ENCODE results near the gene SLC27A4.

The SLC27A4 gene

DNA sequence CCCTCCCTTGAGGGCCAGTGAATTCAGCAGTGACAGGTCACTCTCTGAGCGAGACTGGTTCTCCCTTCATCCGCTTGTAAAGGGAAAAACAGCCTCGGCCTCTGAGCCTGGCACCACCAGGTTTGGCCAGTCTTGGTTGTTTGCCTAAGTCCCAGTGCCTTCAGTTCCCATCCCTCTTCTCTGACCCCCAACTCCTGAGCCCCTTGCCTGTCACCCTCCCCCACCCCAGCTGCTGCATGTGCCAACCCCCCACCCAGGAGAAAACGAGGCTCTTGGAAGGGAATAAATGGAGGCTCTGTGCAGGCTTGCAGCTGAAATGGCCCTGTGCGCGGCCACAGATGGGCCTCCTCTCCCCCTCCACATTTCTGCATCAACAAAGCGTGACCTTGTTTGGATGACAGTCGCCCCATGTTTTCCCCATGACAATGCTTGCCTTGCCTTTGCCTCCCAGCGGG is 33.9 kb downstream of the SLC27A4 start:
- no peak for DNase-seq (ENCODE audit: extremely low spot score)
- CTCF ChIA-PET = no interaction called here

DNA sequence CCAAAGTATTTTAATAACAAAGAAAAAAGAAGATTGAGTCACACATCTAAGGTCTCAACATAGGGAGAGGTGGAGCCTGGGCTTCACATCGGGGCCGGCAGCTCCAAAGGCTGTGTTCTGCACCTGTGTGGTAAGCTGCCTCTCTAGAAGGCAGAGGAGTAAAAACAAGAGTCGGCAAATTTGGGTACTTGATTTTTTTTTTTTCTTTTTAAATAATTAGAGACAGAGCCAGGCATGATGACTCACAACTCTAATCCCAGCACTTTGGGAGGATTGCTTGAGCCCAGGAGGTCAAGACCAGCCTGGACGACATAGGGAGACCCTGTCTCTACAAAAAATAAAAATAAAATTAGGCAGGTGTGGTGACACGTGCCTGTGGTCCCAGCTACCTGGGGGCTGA is 35.5 kb downstream of the SLC27A4 start:
- no peak for DNase-seq (ENCODE audit: extremely low spot score)
- TF ChIP-seq LEF1 (IDR thresholded peaks at IDR 0.05; ENCODE audit: borderline replicate concordance) = no peak
- no peak for TF ChIP-seq NFRKB (IDR thresholded peaks at IDR 0.05)
- CTCF ChIA-PET = no interaction called here
- POLR2A ChIA-PET = no interaction called here

More for the DNA sequence above, 33.9 kb downstream of the SLC27A4 start:
- POLR2A ChIA-PET = no interaction called here
- TF ChIP-seq FOXM1 (IDR thresholded peaks at IDR 0.05; ENCODE audit: borderline replicate concordance) = no peak
- no peak for TF ChIP-seq HDGF (IDR thresholded peaks at IDR 0.05; ENCODE audit: borderline replicate concordance)
- no peak for TF ChIP-seq BHLHE40 (IDR thresholded peaks at IDR 0.05; ENCODE audit: borderline replicate concordance)
- TF ChIP-seq TARDBP (IDR thresholded peaks at IDR 0.05) = no peak
- no peak for TF ChIP-seq FOXA1 (IDR thresholded peaks at IDR 0.05)
- no peak for TF ChIP-seq SUZ12 (IDR thresholded peaks at IDR 0.05)
- TF ChIP-seq LEF1 (IDR thresholded peaks at IDR 0.05; ENCODE audit: borderline replicate concordance) = no peak
- TF ChIP-seq FOXK2 (IDR thresholded peaks at IDR 0.05) = no peak
- no peak for TF ChIP-seq L3MBTL2 (conservative IDR thresholded peaks at IDR 0.05)
- TF ChIP-seq ZNF384 (IDR thresholded peaks at IDR 0.05) = no peak
- TF ChIP-seq, protein P1, sequence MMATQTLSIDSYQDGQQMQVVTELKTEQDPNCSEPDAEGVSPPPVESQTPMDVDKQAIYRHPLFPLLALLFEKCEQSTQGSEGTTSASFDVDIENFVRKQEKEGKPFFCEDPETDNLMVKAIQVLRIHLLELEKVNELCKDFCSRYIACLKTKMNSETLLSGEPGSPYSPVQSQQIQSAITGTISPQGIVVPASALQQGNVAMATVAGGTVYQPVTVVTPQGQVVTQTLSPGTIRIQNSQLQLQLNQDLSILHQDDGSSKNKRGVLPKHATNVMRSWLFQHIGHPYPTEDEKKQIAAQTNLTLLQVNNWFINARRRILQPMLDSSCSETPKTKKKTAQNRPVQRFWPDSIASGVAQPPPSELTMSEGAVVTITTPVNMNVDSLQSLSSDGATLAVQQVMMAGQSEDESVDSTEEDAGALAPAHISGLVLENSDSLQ (IDR thresholded peaks at IDR 0.05) = no peak
- no peak for TF ChIP-seq NFRKB (IDR thresholded peaks at IDR 0.05)
- TF ChIP-seq SP1 (IDR thresholded peaks at IDR 0.05) = no peak
- TF ChIP-seq CTBP1 (IDR thresholded peaks at IDR 0.05; ENCODE audit: borderline replicate concordance) = no peak
- no peak for TF ChIP-seq ARNT (IDR thresholded peaks at IDR 0.05)
- TF ChIP-seq ELF4 (IDR thresholded peaks at IDR 0.05) = no peak

DNA sequence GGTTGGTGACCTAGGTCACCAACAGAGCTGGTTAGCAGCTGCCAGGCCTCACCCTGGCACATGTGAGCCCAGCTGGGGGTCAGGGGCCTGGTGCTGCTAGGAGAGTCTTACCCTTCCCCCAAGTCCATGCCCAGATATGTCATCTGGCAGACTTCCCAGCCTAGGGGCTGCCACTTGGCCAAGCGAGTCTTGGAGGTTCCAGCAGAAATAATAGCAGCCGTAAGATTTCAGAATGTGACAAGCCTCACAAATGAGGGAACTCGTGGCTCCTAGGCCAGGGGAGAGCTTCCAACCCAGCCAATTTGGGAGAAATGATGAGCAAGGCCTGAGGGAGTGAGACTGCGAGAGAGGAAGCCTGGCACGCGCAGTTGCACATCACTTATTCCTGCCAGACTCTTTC is 41.9 kb downstream of the SLC27A4 start:
- CTCF ChIA-PET = no interaction called here
- no peak for TF ChIP-seq SP1 (IDR thresholded peaks at IDR 0.05)
- no peak for TF ChIP-seq ZNF384 (IDR thresholded peaks at IDR 0.05)

DNA sequence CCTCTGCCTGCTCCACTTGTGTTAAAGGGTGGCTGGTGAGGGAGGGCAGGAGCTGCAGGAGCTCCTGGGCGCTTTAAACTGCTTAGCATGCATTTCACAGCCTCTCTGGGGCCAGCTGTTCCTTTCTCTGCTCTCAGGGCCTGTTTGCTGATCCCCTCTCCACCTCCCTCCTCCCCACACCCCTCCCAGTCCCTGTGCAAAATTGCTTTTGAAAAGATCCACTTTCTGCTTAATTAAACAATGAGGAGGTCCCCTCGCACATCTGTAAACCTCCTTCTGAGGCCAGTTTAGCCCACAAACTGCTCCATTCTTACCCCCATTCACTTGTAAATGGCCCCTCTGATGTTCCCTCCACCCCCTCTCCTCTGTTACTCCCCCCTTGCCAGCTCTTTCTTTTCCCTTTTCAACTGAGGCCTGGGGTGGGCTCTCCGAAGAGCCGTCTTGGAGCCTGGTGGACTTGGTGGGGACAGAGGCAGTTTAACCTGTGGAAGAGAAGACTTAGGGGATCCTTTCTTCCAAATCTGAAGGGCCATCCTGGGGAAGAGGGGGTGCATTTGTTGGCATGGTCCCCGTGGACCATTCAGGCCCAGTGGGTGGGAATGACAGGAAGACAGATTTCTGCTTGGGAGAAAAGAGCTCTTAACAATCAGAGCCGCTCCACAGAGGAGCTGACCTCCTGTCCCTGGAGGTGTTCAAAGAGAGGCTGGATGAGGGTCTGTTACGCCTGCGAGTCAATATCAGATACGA is 42.9 kb downstream of the SLC27A4 start:
- CTCF ChIA-PET = no interaction called here
- POLR2A ChIA-PET = interaction anchor here (3.5 kb wide), 1 partner anchor 12 kb away, joined by 16 read pairs; the partner anchor contains the start of gene URM1
- TF ChIP-seq BHLHE40 (IDR thresholded peaks at IDR 0.05; ENCODE audit: borderline replicate concordance) = no peak
- TF ChIP-seq ARNT (IDR thresholded peaks at IDR 0.05) = no peak
- no peak for TF ChIP-seq SP1 (IDR thresholded peaks at IDR 0.05)
- no peak for TF ChIP-seq FOXK2 (IDR thresholded peaks at IDR 0.05)
- TF ChIP-seq CTBP1 (IDR thresholded peaks at IDR 0.05; ENCODE audit: borderline replicate concordance) = no peak
- no peak for TF ChIP-seq L3MBTL2 (conservative IDR thresholded peaks at IDR 0.05)
- TF ChIP-seq LEF1 (IDR thresholded peaks at IDR 0.05; ENCODE audit: borderline replicate concordance) = no peak
- TF ChIP-seq, protein P1 (IDR thresholded peaks at IDR 0.05) = no peak
- no peak for TF ChIP-seq FOXA1 (IDR thresholded peaks at IDR 0.05)
- TF ChIP-seq FOXM1 (IDR thresholded peaks at IDR 0.05; ENCODE audit: borderline replicate concordance) = no peak
- no peak for TF ChIP-seq ELF4 (IDR thresholded peaks at IDR 0.05)
- no peak for DNase-seq (ENCODE audit: extremely low spot score)

More for the DNA sequence above, 41.9 kb downstream of the SLC27A4 start:
- POLR2A ChIA-PET = interaction anchor here (3.5 kb wide), 1 partner anchor 11 kb away, joined by 16 read pairs; the partner anchor contains the start of gene URM1
- no peak for DNase-seq (ENCODE audit: extremely low spot score)

DNA sequence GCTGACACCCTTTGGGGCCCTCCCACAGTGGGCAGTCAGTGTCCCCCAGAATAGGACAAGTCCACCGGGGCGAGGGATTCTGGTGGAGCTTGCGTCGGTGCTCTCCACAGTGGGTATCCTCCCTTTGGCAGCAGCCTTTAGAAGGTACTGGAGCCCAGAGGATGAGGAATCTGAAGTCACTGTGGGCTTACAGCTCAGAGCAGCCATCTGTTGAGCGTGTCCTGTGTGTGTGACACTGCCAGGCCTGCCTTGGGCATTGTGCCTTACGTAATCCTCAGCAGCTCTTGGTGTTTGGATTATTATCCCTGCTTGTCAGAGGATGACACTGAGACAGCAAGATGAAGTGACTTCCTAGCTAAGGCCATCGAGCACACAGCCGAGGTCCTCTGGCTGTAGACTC is 43.5 kb downstream of the SLC27A4 start:
- DNase-seq (ENCODE audit: extremely low spot score) = no peak
- CTCF ChIA-PET = no interaction called here
- TF ChIP-seq CTBP1 (IDR thresholded peaks at IDR 0.05; ENCODE audit: borderline replicate concordance) (no peak), ARNT (IDR thresholded peaks at IDR 0.05) (no peak), L3MBTL2 (conservative IDR thresholded peaks at IDR 0.05) (no peak), SUZ12 (IDR thresholded peaks at IDR 0.05) (no peak), FOXK2 (IDR thresholded peaks at IDR 0.05) (no peak), ELF4 (IDR thresholded peaks at IDR 0.05) (no peak), FOXM1 (IDR thresholded peaks at IDR 0.05; ENCODE audit: borderline replicate concordance) (no peak), TARDBP (IDR thresholded peaks at IDR 0.05) (no peak), SP1 (IDR thresholded peaks at IDR 0.05) (no peak), LEF1 (IDR thresholded peaks at IDR 0.05; ENCODE audit: borderline replicate concordance) (no peak), ZNF384 (IDR thresholded peaks at IDR 0.05) (no peak), NFRKB (IDR thresholded peaks at IDR 0.05) (no peak), HDGF (IDR thresholded peaks at IDR 0.05; ENCODE audit: borderline replicate concordance) (no peak), BHLHE40 (IDR thresholded peaks at IDR 0.05; ENCODE audit: borderline replicate concordance) (no peak)
- TF ChIP-seq, protein P1 (IDR thresholded peaks at IDR 0.05) = no peak
- POLR2A ChIA-PET = interaction anchor here (3.5 kb wide), 1 partner anchor 13 kb away, joined by 16 read pairs; the partner anchor contains the start of gene URM1

DNA sequence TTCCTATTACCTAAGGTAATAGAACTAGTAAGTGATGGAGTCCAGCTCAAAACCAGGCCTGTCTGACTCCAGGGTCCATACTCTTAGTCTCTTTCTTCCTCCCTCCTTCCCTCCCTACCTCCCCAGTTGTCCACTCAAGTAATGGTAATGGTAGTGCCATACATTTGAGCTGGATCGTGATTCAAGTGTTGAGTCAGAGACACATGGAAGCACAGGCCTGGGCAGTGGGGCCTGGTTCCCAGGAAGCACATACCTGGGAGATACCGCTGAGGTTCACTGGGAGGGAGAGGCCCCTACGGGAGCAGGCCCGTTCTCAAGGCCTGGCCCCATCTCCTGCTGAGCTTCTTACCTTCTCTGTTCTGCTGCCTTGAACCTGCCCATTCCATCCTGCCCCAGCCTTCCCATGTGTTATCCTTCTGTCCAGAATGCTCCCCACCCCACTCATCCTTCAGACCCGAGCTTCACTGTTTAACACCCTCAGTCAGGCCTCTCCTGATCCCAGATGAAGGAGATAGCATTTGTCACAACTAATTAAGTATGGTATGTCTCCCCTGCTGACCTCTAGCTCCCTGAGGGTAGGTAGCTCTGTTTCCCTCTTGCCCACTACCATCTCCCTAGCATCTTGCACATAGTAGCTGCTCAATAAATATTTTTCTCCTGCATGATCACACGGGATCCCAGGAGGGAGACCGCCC is 44.6 kb downstream of the SLC27A4 start:
- no peak for DNase-seq (ENCODE audit: extremely low spot score)
- ChIA-PET POLR2A (interaction anchor here (3.5 kb wide), 1 partner anchor 14 kb away, joined by 16 read pairs; the partner anchor contains the start of gene URM1), CTCF (no interaction called here)
- TF ChIP-seq SP1 (IDR thresholded peaks at IDR 0.05) = no peak
- TF ChIP-seq NFRKB (IDR thresholded peaks at IDR 0.05) = no peak
- TF ChIP-seq ARNT (IDR thresholded peaks at IDR 0.05) = no peak
- no peak for TF ChIP-seq FOXK2 (IDR thresholded peaks at IDR 0.05)
- no peak for TF ChIP-seq L3MBTL2 (conservative IDR thresholded peaks at IDR 0.05)
- TF ChIP-seq FOXM1 (IDR thresholded peaks at IDR 0.05; ENCODE audit: borderline replicate concordance) = no peak
- no peak for TF ChIP-seq FOXA1 (IDR thresholded peaks at IDR 0.05)
- TF ChIP-seq, protein P1 (IDR thresholded peaks at IDR 0.05) = no peak
- no peak for TF ChIP-seq LEF1 (IDR thresholded peaks at IDR 0.05; ENCODE audit: borderline replicate concordance)
- TF ChIP-seq ELF4 (IDR thresholded peaks at IDR 0.05) = no peak
- no peak for TF ChIP-seq TARDBP (IDR thresholded peaks at IDR 0.05)
- no peak for TF ChIP-seq SUZ12 (IDR thresholded peaks at IDR 0.05)
- TF ChIP-seq CTBP1 (IDR thresholded peaks at IDR 0.05; ENCODE audit: borderline replicate concordance) = no peak
- no peak for TF ChIP-seq ZNF384 (IDR thresholded peaks at IDR 0.05)
- no peak for TF ChIP-seq HDGF (IDR thresholded peaks at IDR 0.05; ENCODE audit: borderline replicate concordance)
- no peak for TF ChIP-seq BHLHE40 (IDR thresholded peaks at IDR 0.05; ENCODE audit: borderline replicate concordance)

All from HEK293T (cell line).